Measurements from ENCODE around the gene ATOH8. TPM values are rescaled to one million over a fixed set of nuclear protein-coding genes. Genes with fewer than 3 reads are reported as not detected.

ATOH8 gene
- total RNA-seq, 1 donor from 2014 or later = 69.4 TPM

GRCh38 chr2:85800586-85800985 is 46.8 kb downstream of the ATOH8 start:
- peak; percentile 4 for DNase-seq (ENCODE audit: low spot score)

GRCh38 chr2:85801871-85802270 is 48.1 kb downstream of the ATOH8 start:
- peak; percentile 76 for DNase-seq (ENCODE audit: low spot score)

- DNase-seq (ENCODE audit: low spot score) = no peak
These were observed 48.7 kb downstream of the ATOH8 start for GRCh38 chr2:85802354-85803103.

DNA sequence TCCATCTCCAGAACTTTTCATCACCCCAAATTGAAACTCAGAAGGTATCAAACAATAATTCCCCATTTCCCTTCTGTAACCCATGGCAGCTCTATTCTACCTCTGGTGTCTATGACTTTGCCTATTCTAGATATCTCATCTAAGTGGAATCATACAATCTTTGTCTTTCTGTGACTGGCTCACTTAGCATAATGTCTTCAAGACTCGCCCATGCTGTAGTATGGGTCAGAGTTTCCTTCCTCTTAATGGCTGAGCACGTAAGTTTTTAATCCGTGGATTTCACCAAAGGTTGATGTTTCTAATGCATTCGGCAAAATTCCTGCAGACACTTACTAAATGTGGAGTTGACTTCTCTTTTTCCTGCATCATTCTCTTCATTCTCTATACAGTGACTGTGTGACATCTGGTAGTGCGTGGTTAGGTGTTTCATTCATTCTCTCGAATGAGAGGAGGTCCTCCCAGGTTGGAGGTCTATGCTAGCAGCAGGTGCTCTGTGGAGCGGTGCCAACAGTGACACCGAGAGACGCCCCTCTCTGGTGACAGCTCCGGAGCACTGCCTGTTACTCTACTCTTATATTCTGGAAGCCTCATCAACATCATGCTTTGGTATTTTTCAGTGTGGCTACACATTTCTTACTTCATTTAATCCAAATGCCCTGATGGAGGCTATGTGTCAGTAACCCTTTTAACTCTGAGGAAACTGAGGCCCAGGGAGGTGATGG is 50.1 kb downstream of the ATOH8 start:
- DNase-seq (ENCODE audit: low spot score) = peak; percentile 16

DNA sequence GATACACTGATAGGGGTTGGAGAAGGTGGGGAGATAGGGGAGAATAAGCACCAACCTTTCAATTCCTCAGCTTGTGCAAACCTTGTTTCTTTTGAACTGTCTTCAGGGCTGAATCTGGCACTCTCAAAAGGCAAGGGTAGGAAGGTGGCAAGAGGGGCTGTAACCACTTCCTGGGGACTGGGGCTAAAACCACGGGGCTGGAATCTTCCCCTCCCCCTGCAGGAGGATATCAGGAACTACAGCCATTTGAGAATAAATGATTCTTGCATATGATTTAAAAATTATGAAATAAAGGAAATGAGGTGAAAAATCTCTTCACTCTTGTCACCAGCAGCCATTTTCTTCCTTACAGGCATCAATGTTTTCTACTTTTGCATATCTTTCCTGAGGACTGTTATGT is 50.8 kb downstream of the ATOH8 start:
- no peak for DNase-seq (ENCODE audit: low spot score)

- no peak for DNase-seq (ENCODE audit: low spot score)
These were observed 52.7 kb downstream of the ATOH8 start for GRCh38 chr2:85806358-85807118.

DNA sequence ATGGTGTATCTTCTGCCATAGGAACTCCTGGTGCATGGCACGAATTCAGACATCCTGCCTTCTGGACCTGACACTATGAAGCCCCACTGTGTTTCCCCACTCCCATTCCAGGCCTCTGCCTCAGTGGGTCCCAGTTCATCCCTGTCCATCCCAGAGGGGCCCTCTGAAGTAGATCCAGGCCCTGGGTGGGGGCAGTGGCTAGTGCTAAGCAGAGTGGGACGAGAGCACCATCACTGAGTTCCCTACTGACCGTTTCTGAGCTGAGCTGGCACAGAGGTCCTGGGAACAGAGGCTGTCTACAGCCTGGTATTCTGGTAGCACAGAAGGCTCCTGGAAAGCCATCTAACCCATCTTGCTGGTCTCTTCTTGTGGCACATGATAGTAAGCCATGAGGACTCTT is 54.0 kb downstream of the ATOH8 start:
- DNase-seq (ENCODE audit: low spot score) = no peak

DNA sequence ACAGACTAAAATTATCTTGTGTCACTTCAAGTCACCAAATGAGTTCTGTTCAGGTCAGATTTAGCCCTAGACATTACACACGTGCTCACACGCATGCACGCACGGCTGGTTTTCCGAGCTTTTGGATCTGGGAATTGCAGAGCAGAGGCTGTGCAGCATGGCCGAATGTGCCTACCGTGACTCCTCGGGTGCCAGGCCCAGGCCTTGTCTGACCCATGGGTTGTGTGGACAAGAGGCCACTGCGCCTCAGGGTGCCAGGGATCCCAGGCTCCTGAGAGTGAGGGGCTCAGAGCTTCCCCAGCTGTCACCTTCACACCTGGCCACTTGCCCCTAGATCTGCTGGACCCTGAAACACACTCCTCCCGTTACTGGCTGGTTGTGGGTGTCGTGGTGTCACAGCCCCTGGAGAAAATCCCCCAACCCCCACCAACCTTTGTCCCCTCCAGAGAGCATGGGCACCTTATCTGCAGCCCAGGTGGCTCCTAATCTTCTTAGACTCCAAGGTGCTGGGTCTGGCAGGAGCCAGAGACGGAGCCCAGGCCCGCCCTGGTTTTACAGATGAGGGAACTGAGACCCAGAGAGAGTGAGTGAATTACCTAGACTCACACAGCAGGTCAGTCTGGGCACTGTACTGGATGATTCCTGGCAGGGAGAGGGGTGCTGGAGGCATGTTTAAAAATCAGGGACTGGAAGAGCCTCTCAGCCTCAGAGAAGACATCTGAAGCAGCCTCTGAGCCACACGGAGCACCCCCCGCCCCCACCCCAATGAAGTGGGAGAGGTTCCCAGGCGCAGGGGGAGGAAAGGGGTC is 56.8 kb downstream of the ATOH8 start:
- DNase-seq (ENCODE audit: low spot score) = no peak

- no peak for DNase-seq (ENCODE audit: low spot score)
These were observed 57.6 kb downstream of the ATOH8 start for GRCh38 chr2:85811180-85812093.

GRCh38 chr2:85812094-85812735 is 58.4 kb downstream of the ATOH8 start:
- DNase-seq (ENCODE audit: low spot score) = no peak

- DNase-seq (ENCODE audit: low spot score) = no peak
These were observed 59.6 kb downstream of the ATOH8 start for GRCh38 chr2:85813211-85813981.

GRCh38 chr2:85813982-85814801 is 60.4 kb downstream of the ATOH8 start:
- peak; percentile 98 for DNase-seq (ENCODE audit: low spot score)

GRCh38 chr2:85814802-85815550 is 61.2 kb downstream of the ATOH8 start:
- DNase-seq (ENCODE audit: low spot score) = no peak

DNA sequence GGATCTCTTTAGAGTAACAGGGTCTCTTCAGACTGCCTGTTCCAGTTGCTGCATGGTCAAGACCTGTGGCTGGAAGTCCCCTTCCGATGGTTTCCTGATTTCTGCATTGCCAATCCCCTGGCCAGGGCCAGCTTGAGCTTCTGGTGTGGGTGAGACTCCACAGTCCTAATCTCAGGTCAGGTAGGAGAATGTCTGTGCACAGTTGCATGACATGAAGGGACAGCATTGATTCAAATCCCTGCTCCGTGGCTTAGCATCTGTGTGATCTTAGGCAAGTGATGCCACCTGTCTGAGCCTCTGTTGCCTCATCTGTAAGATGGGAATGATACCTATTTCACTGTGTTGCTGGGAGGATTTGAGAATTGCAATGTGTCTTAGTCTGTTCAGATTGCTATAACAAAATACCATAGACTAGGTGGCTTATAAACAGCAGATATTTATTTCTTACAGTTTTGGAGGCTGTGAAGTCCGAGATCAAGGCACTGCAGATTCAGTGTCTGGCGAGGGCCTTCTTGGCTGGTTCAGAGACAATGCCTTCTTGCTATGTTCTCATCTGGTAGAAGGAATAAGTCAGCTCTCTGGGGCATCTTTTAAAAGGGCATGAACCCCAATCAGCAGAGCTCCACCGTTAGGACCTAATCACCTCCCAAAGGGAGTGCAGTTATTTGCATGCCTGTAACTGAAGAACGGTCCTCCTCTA is 66.2 kb downstream of the ATOH8 start:
- no peak for DNase-seq (ENCODE audit: low spot score)

DNA sequence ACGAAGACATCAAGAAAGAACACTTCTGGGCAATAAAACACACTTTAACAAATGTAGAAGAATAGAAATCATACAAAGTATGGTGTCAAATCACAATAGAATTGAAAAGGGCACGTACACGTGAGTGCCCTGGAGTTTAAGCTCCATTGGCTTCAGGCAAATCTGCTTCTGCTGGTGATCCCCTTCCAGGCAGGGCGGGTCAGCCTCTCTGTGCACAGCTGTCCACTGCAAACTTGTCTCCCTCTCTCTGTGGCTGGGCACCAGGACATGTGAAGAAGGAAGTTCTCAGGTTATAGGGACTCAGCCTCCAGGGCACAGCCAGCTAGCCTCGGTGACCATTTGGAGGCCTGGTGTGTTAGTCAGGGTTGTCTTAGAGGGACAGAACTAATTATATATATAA is 69.0 kb downstream of the ATOH8 start:
- DNase-seq (ENCODE audit: low spot score) = no peak

GRCh38 chr2:85823951-85824350 is 70.2 kb downstream of the ATOH8 start:
- DNase-seq (ENCODE audit: low spot score) = no peak
